Endothelial cell of umbilical vein (primary cell): Measurements from ENCODE around the gene SYMPK. TPM values are rescaled to one million over a fixed set of nuclear protein-coding genes. Genes with fewer than 3 reads are reported as not detected.
"Not testable (repeated sequence)": the region's sequence is repeated elsewhere in the genome, so short reads cannot be mapped to it uniquely, and the experiment has no call there.

Experiments
- BruUV-seq: library from RNA; stranded (reverse); fragments of 400-500 nt; replicated peaks from 2 replicates; lab custom pipeline; 2021; lab: Mats Ljungman, UMichigan
- CTCF ChIA-PET: fragments of 300-600, 350-600 bp; sonication (Branson Sonifier 250); formaldehyde crosslinking; loops from one replicate; lab custom pipeline; 2021; ENCODE audit warnings: antibody characterized with exemption, inconsistent platforms; lab: Charles Lee
- POLR2A ChIA-PET: fragments of 300-600, 350-600 bp; sonication (Branson Sonifier 250); formaldehyde crosslinking; loops from one replicate; lab custom pipeline; 2021; ENCODE audit warnings: antibody characterized with exemption, inconsistent platforms; lab: Charles Lee
- DNase-seq: peaks from one replicate; pipeline ENCODE4 v3.0.0-alpha.2; 2011; ENCODE audit warnings: low read depth, low spot score
- FAIRE-seq: peaks from 2 replicates; lab custom pipeline; 2011; peaks lifted over from hg19 to GRCh38; lab: Jason Lieb, UNC
- H2AFZ ChIP-seq: 2 replicates; pipeline ENCODE4 v1.6.0; 2012; ENCODE audit warnings: low read depth, low read length, control low read depth, inconsistent platforms
- H3K27ac ChIP-seq: 2 replicates; pipeline ENCODE4 v1.5.1; 2011; ENCODE audit warnings: low read depth, mild to moderate bottlenecking, control low read depth, low read length, moderate library complexity; ENCODE audit not compliant: insufficient read depth
- H3K27me3 ChIP-seq, 2 experiments: 2 replicates each; pipeline versions ENCODE4 v1.6.0 to v1.6.1; 2011; ENCODE audit warnings: low read length in 2 of 2, mixed read lengths in 1 of 2; ENCODE audit not compliant: control insufficient read depth in 2 of 2, insufficient read depth in 2 of 2
- H3K36me3 ChIP-seq, 2 experiments: 2 replicates in 1 of 2; 3 replicates in 1 of 2; pipeline ENCODE4 v1.5.1; 2011; ENCODE audit warnings: low read length in 2 of 2, mild to moderate bottlenecking in 1 of 2, moderate library complexity in 1 of 2; ENCODE audit not compliant: control insufficient read depth in 2 of 2, insufficient read depth in 2 of 2; ENCODE audit errors: extremely low read depth in 1 of 2
- H3K4me1 ChIP-seq: 3 replicates; pipeline ENCODE4 v1.5.1; 2011; ENCODE audit warnings: mild to moderate bottlenecking, low read length; ENCODE audit not compliant: control insufficient read depth, insufficient read depth; ENCODE audit errors: extremely low read depth
- H3K4me2 ChIP-seq: 2 replicates; pipeline ENCODE4 v1.6.1; 2011; ENCODE audit warnings: low read length, control low read depth, mixed read lengths; ENCODE audit not compliant: insufficient read depth
- H3K4me3 ChIP-seq, 3 experiments: fragments of 200-600 bp in 1 of 3; sonication (generic), shearing (Covaris generic) in 1 of 3; replicated peaks in 1 of 3; 2 replicates each; pipeline ENCODE4 v1.5.1; 2011 to 2016; ENCODE audit warnings: control low read depth in 3 of 3, low read length in 3 of 3, mild to moderate bottlenecking in 2 of 3, inconsistent platforms in 1 of 3, low read depth in 1 of 3, moderate library complexity in 1 of 3; ENCODE audit not compliant: insufficient read depth in 1 of 3
- H3K79me2 ChIP-seq: 2 replicates; pipeline ENCODE4 v1.6.0; 2012; ENCODE audit warnings: low read length, inconsistent platforms; ENCODE audit not compliant: control insufficient read depth, insufficient read depth
- H3K9ac ChIP-seq: replicated peaks from 2 replicates; pipeline ENCODE3; 2011; ENCODE audit warnings: low read length, control low read depth; ENCODE audit not compliant: insufficient read depth; ENCODE audit errors: extremely low read depth
- H3K9me1 ChIP-seq: replicated peaks from 3 replicates; pipeline ENCODE4 v1.6.0; 2011; ENCODE audit warnings: mild to moderate bottlenecking, low read length; ENCODE audit not compliant: control insufficient read depth, insufficient read depth; ENCODE audit errors: extremely low read depth
- H3K9me3 ChIP-seq: replicated peaks from 2 replicates; pipeline ENCODE4 v1.5.1; 2012; ENCODE audit warnings: low read length, inconsistent platforms; ENCODE audit not compliant: control insufficient read depth, insufficient read depth
- H4K20me1 ChIP-seq: replicated peaks from 2 replicates; pipeline ENCODE3; 2011; ENCODE audit warnings: mild to moderate bottlenecking, low read length; ENCODE audit not compliant: control insufficient read depth, insufficient read depth; ENCODE audit errors: extremely low read depth
- EZH2 ChIP-seq: IDR thresholded peaks from 2 replicates; pipeline ENCODE4 v1.6.1; 2012; ENCODE audit warnings: borderline replicate concordance, low read depth, mild to moderate bottlenecking, moderate library complexity, low read length, inconsistent platforms; ENCODE audit not compliant: severe bottlenecking
- FOS ChIP-seq: IDR thresholded peaks from 2 replicates; pipeline ENCODE4 v1.6.1; 2011; ENCODE audit warnings: mild to moderate bottlenecking, low read length, moderate library complexity, borderline replicate concordance; ENCODE audit not compliant: insufficient read depth
- GATA2 ChIP-seq: IDR thresholded peaks from 2 replicates; pipeline ENCODE4 v1.7.0; 2011; ENCODE audit warnings: low read depth, mild to moderate bottlenecking, moderate library complexity, mixed read lengths, low read length; ENCODE audit not compliant: insufficient read length, insufficient read depth
- JUN ChIP-seq: IDR thresholded peaks from 2 replicates; pipeline ENCODE4 v1.6.1; 2011; ENCODE audit warnings: borderline replicate concordance, low read depth; ENCODE audit not compliant: insufficient read length, insufficient read depth
- MYC ChIP-seq: IDR thresholded peaks from one replicate; pipeline ENCODE4 v1.6.1; 2011; ENCODE audit warnings: mild to moderate bottlenecking, low read depth, low read length
- POLR2A ChIP-seq: IDR thresholded peaks from 2 replicates; pipeline ENCODE4 v1.6.1; 2012; ENCODE audit warnings: low read depth, mild to moderate bottlenecking, control low read depth, low read length
- POLR2AphosphoS5 ChIP-seq: IDR thresholded peaks from 2 replicates; pipeline ENCODE4 v1.6.1; 2012; ENCODE audit warnings: low read depth, mild to moderate bottlenecking, control low read depth, low read length, moderate library complexity; ENCODE audit not compliant: insufficient read depth
- dilution Hi-C: fragments of 300-500 bp; cut with MboI; formaldehyde crosslinking; loops from one replicate; pipeline ENCODE4 v1.15.0; 2019; ENCODE audit warnings: low sequenced_read_pairs; ENCODE audit not compliant: extremely low pct_ligation_motif_present
- intact Hi-C: fragments of 100-400 bp; cut with micrococcal nuclease; formaldehyde crosslinking; loops from one replicate; pipeline ENCODE4 v1.10.0; 2022
- polyA plus RNA-seq, 4 experiments: library from polyadenylated mRNA; depleted of rRNA in 3 of 4; stranded (reverse) in 3 of 4; unstranded in 1 of 4; fragments of >200 nt; gene quantifications; 2 replicates each; pipeline versions ENCODE4 v1.2.1 to v1.2.3, GENCODE V29; 2011 to 2012; ENCODE audit warnings: missing spikeins in 1 of 4
- total RNA-seq: library from RNA; stranded (reverse); gene quantifications from 2 replicates; pipeline ENCODE4 v1.2.3, GENCODE V29; 2021
- TF ChIP-seq, protein P1 (sequence below): IDR thresholded peaks from 2 replicates; pipeline ENCODE4 v1.6.1; 2011; ENCODE audit not compliant: insufficient read depth, insufficient read length
- TF ChIP-seq, protein P2 (sequence below), 2 donors: IDR thresholded peaks; 1 replicate in 1 of 2; 2 replicates in 1 of 2; pipeline ENCODE4 v1.5.1; 2011; ENCODE audit warnings: low read length in 2 of 2, mild to moderate bottlenecking in 2 of 2, moderate library complexity in 2 of 2, control low read depth in 1 of 2, inconsistent platforms in 1 of 2, low read depth in 1 of 2; ENCODE audit not compliant: insufficient read depth in 1 of 2; ENCODE audit errors: extremely low read depth in 1 of 2

The SYMPK gene
- total and polyA plus RNA-seq, 2 donors (not counting 3 experiments of a cell fraction or from before 2014, with no cell fraction given), result 89.8 to 95.7 TPM

DNA sequence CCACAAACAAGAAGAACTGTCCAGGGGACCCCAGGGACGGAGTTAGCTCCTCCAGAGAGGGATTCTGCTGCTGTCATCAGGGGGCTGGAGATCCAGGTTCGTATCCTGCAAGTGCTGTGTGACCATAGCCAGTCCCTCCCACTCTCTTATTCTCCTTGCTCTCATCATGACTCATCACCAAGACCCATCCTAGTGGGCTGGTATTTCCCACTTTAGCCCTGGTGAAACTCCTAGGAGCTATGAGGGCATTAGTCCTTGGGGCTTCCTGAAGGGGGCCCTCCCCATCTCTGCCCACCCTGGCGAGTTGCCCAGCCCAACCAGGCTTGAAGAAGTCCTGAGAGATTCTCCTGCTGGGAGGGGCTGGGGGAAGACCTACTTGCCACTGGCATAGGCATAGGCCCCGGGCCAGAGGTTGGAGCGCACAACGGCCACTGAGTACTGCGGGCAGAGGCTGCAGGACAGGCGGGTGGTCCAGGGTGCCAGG lies 62.8 kb downstream of the SYMPK start:
- H2AFZ ChIP-seq, result no peak overlapping the region
- intact Hi-C loops, result no loop called here
- H3K4me3 ChIP-seq, result no peak overlapping the region

DNA sequence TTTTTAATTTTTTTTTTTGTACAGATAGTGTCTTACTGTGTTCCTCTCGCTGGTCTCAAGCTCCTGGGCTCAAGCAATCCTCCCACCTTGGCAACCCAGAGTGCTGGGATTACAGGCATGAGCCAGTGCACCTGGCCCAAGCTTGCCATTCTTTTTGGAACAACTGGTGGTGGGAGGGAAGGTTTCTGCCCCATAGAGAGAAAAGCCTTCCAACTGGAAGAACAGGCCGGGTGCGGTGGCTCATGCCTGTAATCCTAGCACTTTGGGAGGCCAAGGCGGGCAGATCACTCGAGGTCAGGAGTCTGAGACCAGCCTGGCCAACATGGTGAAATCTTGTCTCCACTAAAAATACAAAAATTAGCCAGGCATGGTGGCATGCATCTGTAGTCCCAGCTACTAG lies 63.4 kb downstream of the SYMPK start:
- BruUV-seq, H3K4me2 ChIP-seq, H3K79me2 ChIP-seq, H2AFZ ChIP-seq, H3K9me1 ChIP-seq, H3K4me3 ChIP-seq, H3K9me3 ChIP-seq, H3K4me1 ChIP-seq, H3K27me3 ChIP-seq, DNase-seq, FAIRE-seq, H4K20me1 ChIP-seq, H3K27ac ChIP-seq, dilution Hi-C loops, H3K9ac ChIP-seq, H3K36me3 ChIP-seq: not testable (repeated sequence)
- intact Hi-C loops, result loop anchor here (1.0 kb wide), 1 partner anchor 29 kb away; no protein-coding TSS in a partner anchor
- ChIA-PET POLR2A (interaction anchor here (1.2 kb wide), 1 partner anchor 30 kb away, joined by 3 read pairs; the partner anchor contains the start of gene SIX5), CTCF (interaction anchor here (0.7 to 5.7 kb wide), 23 partner anchors 8 to 229 kb away, joined by 3 to 125 read pairs (median 4); partner anchors contain the start of genes DMPK, FBXO46, IRF2BP1 and SIX5)

More for the DNA sequence above, 62.8 kb downstream of the SYMPK start:
- Histone ChIP-seq H3K4me2 (no peak overlapping the region), H3K4me1 (no peaks in the 10 kb centered on the region), H4K20me1 (no peaks in the 10 kb centered on the region), H3K9me3 (no peaks in the 10 kb centered on the region), H3K27me3 (no peaks in the 10 kb centered on the region), H3K9me1 (no peaks in the 10 kb centered on the region), H3K36me3 (no peaks in the 10 kb centered on the region), H3K27ac (no peak overlapping the region), H3K9ac (no peak overlapping the region), H3K79me2 (no peaks in the 10 kb centered on the region)
- CTCF ChIA-PET, result interaction anchor here (1.1 to 5.7 kb wide), 11 partner anchors 10 to 229 kb away, joined by 3 to 125 read pairs (median 9); partner anchors contain the start of genes DMPK, FBXO46 and SIX5
- no TSS peak for BruUV-seq
- dilution Hi-C loops, result no loop called here
- FAIRE-seq (no peak), DNase-seq (no peak)
- POLR2A ChIA-PET, result no interaction called here
- TF ChIP-seq POLR2A (no peak), JUN (no peak), POLR2AphosphoS5 (no peak), FOS (no peak), MYC (no peak), GATA2 (no peak), EZH2 (no peak)
- TF ChIP-seq, protein P1, sequence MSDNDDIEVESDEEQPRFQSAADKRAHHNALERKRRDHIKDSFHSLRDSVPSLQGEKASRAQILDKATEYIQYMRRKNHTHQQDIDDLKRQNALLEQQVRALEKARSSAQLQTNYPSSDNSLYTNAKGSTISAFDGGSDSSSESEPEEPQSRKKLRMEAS, result no peak
- TF ChIP-seq, protein P2, sequence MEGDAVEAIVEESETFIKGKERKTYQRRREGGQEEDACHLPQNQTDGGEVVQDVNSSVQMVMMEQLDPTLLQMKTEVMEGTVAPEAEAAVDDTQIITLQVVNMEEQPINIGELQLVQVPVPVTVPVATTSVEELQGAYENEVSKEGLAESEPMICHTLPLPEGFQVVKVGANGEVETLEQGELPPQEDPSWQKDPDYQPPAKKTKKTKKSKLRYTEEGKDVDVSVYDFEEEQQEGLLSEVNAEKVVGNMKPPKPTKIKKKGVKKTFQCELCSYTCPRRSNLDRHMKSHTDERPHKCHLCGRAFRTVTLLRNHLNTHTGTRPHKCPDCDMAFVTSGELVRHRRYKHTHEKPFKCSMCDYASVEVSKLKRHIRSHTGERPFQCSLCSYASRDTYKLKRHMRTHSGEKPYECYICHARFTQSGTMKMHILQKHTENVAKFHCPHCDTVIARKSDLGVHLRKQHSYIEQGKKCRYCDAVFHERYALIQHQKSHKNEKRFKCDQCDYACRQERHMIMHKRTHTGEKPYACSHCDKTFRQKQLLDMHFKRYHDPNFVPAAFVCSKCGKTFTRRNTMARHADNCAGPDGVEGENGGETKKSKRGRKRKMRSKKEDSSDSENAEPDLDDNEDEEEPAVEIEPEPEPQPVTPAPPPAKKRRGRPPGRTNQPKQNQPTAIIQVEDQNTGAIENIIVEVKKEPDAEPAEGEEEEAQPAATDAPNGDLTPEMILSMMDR (IDR thresholded peaks at IDR 0.05; ENCODE audit: extremely low read depth in 1 of 2, insufficient read depth in 1 of 2, low read depth in 1 of 2, low read length in 2 of 2), result no peak
